GM12892 (cell line): ENCODE results near the gene EFCAB13.

Source experiments
- POLR2A ChIP-seq: IDR thresholded peaks from 2 replicates; pipeline ENCODE4 v1.6.1; 2011; ENCODE audit warnings: low read depth, low read length, control low read depth
- POLR2AphosphoS5 ChIP-seq: IDR thresholded peaks from 2 replicates; pipeline ENCODE4 v1.6.1; 2011; ENCODE audit warnings: low read depth, low read length, control low read depth

DNA sequence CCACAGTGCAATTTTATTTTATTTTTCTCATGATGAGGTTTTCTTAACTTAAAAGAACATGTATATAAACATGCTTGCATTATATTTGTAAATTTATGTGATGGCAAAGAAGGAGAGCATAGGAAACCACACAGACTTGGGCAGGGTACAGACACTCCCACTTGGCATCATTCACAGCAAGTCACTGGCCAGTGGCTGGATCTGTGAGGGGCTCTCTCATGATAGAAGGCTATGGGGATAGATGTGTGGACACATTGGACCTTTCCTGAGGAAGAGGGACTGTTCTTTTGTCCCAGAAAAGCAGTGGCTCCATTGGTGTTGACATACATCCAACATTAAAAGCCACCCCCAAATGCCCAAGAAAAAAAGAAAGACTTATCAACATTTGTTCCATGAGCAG is 12.3 kb upstream of the EFCAB13 start:
- no peak for TF ChIP-seq POLR2A
- no peak for TF ChIP-seq POLR2AphosphoS5
